Breast epithelium (tissue), 4 donors: ENCODE measurements around the gene CSNK1D. TPM values are rescaled to one million over a fixed set of nuclear protein-coding genes. Genes with fewer than 3 reads are reported as not detected.
A peak's percentile ranks its signal among the peaks of the same experiment; 100 is the strongest.

Experiments
- DNase-seq, 2 donors: peaks; one replicate each; pipeline ENCODE4 v3.0.0-alpha.2; 2019; ENCODE audit warnings: low spot score in 2 of 2
- H3K27ac ChIP-seq, 2 donors: fragments of 200-600 bp; sonication (generic) in 1 of 2; one replicate each; pipeline ENCODE4 v1.5.1; 2016 to 2019; ENCODE audit warnings: mild to moderate bottlenecking in 1 of 2
- H3K27me3 ChIP-seq, 2 donors: fragments of 200-600 bp; sonication (generic) in 1 of 2; one replicate each; pipeline versions ENCODE4 v1.5.1 to v1.6.0; 2017 to 2019; ENCODE audit warnings: control low read depth in 1 of 2, mild to moderate bottlenecking in 1 of 2
- H3K36me3 ChIP-seq: fragments of 200-600 bp; one replicate; pipeline ENCODE4 v1.5.1; 2019
- H3K4me1 ChIP-seq, 2 donors: fragments of 200-600 bp; sonication (generic); one replicate each; pipeline ENCODE4 v1.5.1; 2016 to 2019; ENCODE audit warnings: control low read depth in 1 of 2
- H3K4me3 ChIP-seq, 3 donors: fragments of 200-600 bp; sonication (generic); 1 replicate in 2 of 3; 2 replicates in 1 of 3; pipeline ENCODE4 v1.5.1; 2016 to 2019; ENCODE audit warnings: mild to moderate bottlenecking in 3 of 3, moderate library complexity in 2 of 3
- H3K9me3 ChIP-seq, 2 donors: fragments of 200-600 bp; sonication (generic) in 1 of 2; one replicate each; pipeline ENCODE4 v1.5.1; 2016 to 2019; ENCODE audit warnings: control low read depth in 1 of 2
- POLR2A ChIP-seq: fragments of 450-650 bp; IDR thresholded peaks from one replicate; pipeline ENCODE4 v1.6.1; 2016; ENCODE audit warnings: antibody characterized with exemption, mild to moderate bottlenecking, moderate library complexity
- POLR2AphosphoS5 ChIP-seq, 3 donors: sonication (generic); formaldehyde crosslinking; IDR thresholded peaks; one replicate each; pipeline ENCODE4 v1.6.1; 2017; ENCODE audit warnings: antibody characterized with exemption in 3 of 3
- intact Hi-C: fragments of 100-400 bp; cut with DNase I; formaldehyde crosslinking; loops from one replicate; pipeline ENCODE4 v1.15.1; 2023; ENCODE audit warnings: low total_unique reads
- total RNA-seq, 3 donors: library from RNA; depleted of rRNA; stranded (reverse); fragments of >200 nt; gene quantifications; one replicate each; pipeline ENCODE4 v1.1.0, GENCODE V29; 2016
- TF ChIP-seq, protein P1 (sequence below), 3 donors: fragments of 450-650 bp; IDR thresholded peaks; one replicate each; pipeline ENCODE4 v1.5.1; 2016 to 2017; ENCODE audit warnings: antibody characterized with exemption in 3 of 3, mild to moderate bottlenecking in 3 of 3, moderate library complexity in 3 of 3

Gene CSNK1D
- total RNA-seq, 3 donors from 2014 or later, result 50.7 to 85.9 (median 75.2) TPM

DNA sequence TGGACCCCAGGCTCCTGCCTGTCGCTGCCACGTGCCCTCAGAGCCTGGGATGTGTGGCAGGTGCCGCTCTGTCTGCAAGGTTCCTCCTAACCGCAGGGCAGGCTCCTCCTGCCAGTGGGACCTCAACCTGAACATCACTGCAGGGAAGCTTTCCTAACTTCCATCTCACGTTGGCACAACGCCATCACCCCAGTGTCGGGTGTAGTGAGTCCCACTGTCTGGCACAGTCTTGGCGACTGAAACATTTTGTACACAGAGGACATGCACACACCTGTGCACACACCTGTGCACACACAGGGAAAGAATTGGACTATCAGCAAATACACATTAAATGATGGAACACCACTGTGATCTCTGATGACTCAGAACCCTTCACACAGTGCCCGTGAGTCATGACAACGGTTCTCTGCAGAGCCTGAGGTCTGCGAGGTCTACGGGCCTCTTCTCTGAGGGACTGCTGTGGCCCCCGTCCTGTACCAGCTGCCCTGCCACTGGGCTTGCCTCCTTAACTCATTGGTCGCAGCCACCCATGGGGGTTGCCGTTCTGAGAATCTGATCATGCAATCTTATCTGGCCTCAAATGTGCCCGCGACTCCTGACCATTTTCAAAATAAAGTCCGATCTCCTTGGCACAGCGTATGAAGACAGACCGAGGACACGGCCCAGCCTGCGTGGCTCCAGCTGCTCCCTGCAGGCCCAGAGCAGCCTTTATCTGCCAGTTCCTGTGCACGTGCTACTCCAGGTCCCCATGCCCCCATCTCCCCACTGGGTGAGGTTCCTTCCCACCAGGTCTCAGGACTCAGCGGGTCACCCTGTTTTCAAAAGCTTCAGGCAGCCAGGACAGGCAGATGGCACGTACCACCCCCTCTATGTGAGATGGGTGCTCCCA is 68.4 kb downstream of the CSNK1D start:
- DNase-seq, result no peak
- no peaks in the 10 kb centered on the region for H3K27me3 ChIP-seq
- H3K4me1 ChIP-seq, result peaks cover 0 to 9% of the 10 kb centered on the region in 2 donors
- no peak overlapping the region for H3K4me3 ChIP-seq
- H3K36me3 ChIP-seq, result no peaks in the 10 kb centered on the region
- no peaks in the 10 kb centered on the region for H3K9me3 ChIP-seq
- TF ChIP-seq, protein P1, sequence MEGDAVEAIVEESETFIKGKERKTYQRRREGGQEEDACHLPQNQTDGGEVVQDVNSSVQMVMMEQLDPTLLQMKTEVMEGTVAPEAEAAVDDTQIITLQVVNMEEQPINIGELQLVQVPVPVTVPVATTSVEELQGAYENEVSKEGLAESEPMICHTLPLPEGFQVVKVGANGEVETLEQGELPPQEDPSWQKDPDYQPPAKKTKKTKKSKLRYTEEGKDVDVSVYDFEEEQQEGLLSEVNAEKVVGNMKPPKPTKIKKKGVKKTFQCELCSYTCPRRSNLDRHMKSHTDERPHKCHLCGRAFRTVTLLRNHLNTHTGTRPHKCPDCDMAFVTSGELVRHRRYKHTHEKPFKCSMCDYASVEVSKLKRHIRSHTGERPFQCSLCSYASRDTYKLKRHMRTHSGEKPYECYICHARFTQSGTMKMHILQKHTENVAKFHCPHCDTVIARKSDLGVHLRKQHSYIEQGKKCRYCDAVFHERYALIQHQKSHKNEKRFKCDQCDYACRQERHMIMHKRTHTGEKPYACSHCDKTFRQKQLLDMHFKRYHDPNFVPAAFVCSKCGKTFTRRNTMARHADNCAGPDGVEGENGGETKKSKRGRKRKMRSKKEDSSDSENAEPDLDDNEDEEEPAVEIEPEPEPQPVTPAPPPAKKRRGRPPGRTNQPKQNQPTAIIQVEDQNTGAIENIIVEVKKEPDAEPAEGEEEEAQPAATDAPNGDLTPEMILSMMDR (IDR thresholded peaks at IDR 0.05), result no peak
- TF ChIP-seq POLR2A, result no peak
- no peak for TF ChIP-seq POLR2AphosphoS5 (IDR thresholded peaks at IDR 0.05)
- peak overlapping the region; percentile 92 to 93 for H3K27ac ChIP-seq
- intact Hi-C loops, result loop anchor here (10.0 kb wide), 1 partner anchor 120 kb away; no protein-coding TSS in a partner anchor

DNA sequence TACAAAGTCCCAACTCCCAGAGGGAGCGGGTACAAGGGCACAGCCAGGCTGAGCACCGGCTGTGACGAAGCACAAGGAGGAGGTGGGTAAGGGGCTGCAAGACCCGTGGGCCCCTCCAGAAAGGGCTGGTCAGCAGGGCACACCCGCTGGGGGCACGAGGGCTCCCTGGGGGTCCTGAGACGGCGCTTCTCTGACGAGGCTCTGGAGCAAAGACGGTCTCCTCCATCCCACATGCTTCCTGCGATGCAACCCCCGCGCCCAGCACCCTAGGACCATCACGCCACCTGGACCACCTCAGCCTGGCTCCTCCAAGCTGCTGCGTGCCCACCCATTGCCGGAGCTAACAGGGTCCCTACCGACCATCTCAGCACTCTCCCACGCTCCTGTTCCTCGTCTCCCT is 69.6 kb downstream of the CSNK1D start:
- no peaks in the 10 kb centered on the region for H3K36me3 ChIP-seq
- intact Hi-C loops, result loop anchor here (10.0 kb wide), 1 partner anchor 121 kb away; no protein-coding TSS in a partner anchor
- DNase-seq, result no peak
- H3K9me3 ChIP-seq, result no peaks in the 10 kb centered on the region
- no peak overlapping the region for H3K4me3 ChIP-seq
- peaks cover 0 to 9% of the 10 kb centered on the region in 2 donors for H3K4me1 ChIP-seq
- no peak overlapping the region for H3K27ac ChIP-seq
- TF ChIP-seq POLR2A (no peak), POLR2AphosphoS5 (IDR thresholded peaks at IDR 0.05) (no peak)
- TF ChIP-seq, protein P1 (IDR thresholded peaks at IDR 0.05), result no peak
- H3K27me3 ChIP-seq, result no peaks in the 10 kb centered on the region

DNA sequence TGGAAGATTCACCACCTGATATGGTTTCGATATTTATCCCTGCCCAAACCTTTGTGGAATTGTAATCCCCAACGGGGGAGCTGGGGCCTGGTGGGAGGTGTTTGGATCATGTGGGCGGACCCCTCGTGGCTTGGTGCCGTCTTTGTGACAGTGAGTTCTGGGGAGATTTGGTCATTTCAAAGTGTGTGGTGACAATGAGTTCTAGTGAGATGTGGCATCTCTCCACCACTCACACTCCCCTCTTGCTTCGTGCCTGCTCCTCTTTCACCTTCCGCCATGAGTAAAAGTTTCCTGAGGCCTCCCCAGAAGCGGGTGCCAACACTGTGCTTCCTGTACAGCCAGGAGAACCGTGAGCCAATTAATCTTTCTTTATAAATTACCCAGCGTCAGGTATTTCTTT is 70.5 kb downstream of the CSNK1D start:
- no peak for TF ChIP-seq POLR2AphosphoS5 (IDR thresholded peaks at IDR 0.05)
- no peak for TF ChIP-seq POLR2A
- TF ChIP-seq, protein P1 (IDR thresholded peaks at IDR 0.05), result no peak
- H3K27ac ChIP-seq, result no peak overlapping the region
- peaks cover 0 to 9% of the 10 kb centered on the region in 2 donors for H3K4me1 ChIP-seq
- no peaks in the 10 kb centered on the region for H3K27me3 ChIP-seq
- no peaks in the 10 kb centered on the region for H3K9me3 ChIP-seq
- intact Hi-C loops, result loop anchor here (10.0 kb wide), 1 partner anchor 122 kb away; no protein-coding TSS in a partner anchor
- H3K4me3 ChIP-seq, result no peak overlapping the region
- no peak for DNase-seq
- H3K36me3 ChIP-seq, result no peaks in the 10 kb centered on the region

DNA sequence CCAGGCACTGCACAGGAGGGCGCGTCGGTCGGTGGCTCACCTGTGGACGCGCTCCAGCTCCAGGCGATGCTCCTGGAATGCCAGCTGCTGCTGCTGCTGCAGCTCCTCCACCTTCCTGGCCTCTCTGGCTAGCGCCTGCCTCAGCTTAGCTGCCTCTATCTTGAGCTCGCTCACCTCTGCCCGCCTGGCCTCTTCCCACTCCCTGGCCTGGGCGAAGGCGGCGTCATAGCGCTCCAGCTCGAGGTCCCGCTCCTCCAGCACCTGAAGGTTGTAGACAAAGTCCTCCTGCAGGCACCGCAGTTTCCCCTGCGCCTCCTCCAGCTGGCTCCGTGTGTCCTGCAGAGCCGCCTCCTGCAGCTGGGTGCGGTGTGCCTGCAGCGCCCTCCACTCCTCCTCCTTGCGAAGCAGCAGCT is 72.0 kb downstream of the CSNK1D start:
- DNase-seq, result no peak
- no peaks in the 10 kb centered on the region for H3K27me3 ChIP-seq
- intact Hi-C loops, result loop anchor here (10.0 kb wide), 1 partner anchor 123 kb away; no protein-coding TSS in a partner anchor

More for the DNA sequence above, 72.0 kb downstream of the CSNK1D start:
- Histone ChIP-seq H3K4me3 (no peak overlapping the region), H3K36me3 (no peaks in the 10 kb centered on the region), H3K9me3 (no peaks in the 10 kb centered on the region), H3K4me1 (peaks cover 0 to 7% of the 10 kb centered on the region in 2 donors), H3K27ac (no peak overlapping the region)
- TF ChIP-seq POLR2A (no peak), POLR2AphosphoS5 (IDR thresholded peaks at IDR 0.05) (no peak)
- TF ChIP-seq, protein P1 (IDR thresholded peaks at IDR 0.05), result no peak
